ENCODE data around the gene TCERG1L.

The TCERG1L gene

GRCh38 chr10:131271195-131271880, 40.2 kb downstream of the TCERG1L start:
- H3K36me3 ChIP-seq = no peaks in the 10 kb centered on the region
- H3K27me3 ChIP-seq = no peaks in the 10 kb centered on the region
- intact Hi-C loops (cut with DNase I; ENCODE audit: low total_unique reads) = no loop called here
- no peak for DNase-seq
- no peak overlapping the region for H3K4me3 ChIP-seq
- H3K27ac ChIP-seq = no peak overlapping the region
- H3K4me1 ChIP-seq = no peaks in the 10 kb centered on the region
- TF ChIP-seq CTCF (IDR thresholded peaks at IDR 0.05) = no peak
- peaks cover 0 to 9% (median 0%) of the 10 kb centered on the region in 3 donors for H3K9me3 ChIP-seq

GRCh38 chr10:131270461-131271190, 40.9 kb downstream of the TCERG1L start:
- Histone ChIP-seq H3K27ac (no peak overlapping the region), H3K4me3 (no peak overlapping the region), H3K9me3 (peaks cover 0 to 9% (median 0%) of the 10 kb centered on the region in 3 donors), H3K36me3 (no peaks in the 10 kb centered on the region), H3K4me1 (no peaks in the 10 kb centered on the region), H3K27me3 (no peaks in the 10 kb centered on the region)
- TF ChIP-seq CTCF (IDR thresholded peaks at IDR 0.05) = no peak
- no peak for DNase-seq
- intact Hi-C loops (cut with DNase I; ENCODE audit: low total_unique reads) = no loop called here

- intact Hi-C loops (cut with DNase I; ENCODE audit: low total_unique reads) = no loop called here
- Histone ChIP-seq H3K9me3 (peaks cover 0 to 9% (median 0%) of the 10 kb centered on the region in 3 donors), H3K36me3 (no peaks in the 10 kb centered on the region), H3K27me3 (no peaks in the 10 kb centered on the region), H3K27ac (no peak overlapping the region), H3K4me1 (no peaks in the 10 kb centered on the region), H3K4me3 (no peak overlapping the region)
- DNase-seq = peak in 1 of 2 donors; percentile 8
- TF ChIP-seq CTCF (IDR thresholded peaks at IDR 0.05) = no peak
Measured at GRCh38 chr10:131269776-131270460, 41.6 kb downstream of the TCERG1L start.

GRCh38 chr10:131267814-131268095, 43.8 kb downstream of the TCERG1L start:
- no peak for TF ChIP-seq CTCF (IDR thresholded peaks at IDR 0.05)
- Histone ChIP-seq H3K9me3 (peaks cover 0 to 9% (median 0%) of the 10 kb centered on the region in 3 donors), H3K27ac (no peak overlapping the region), H3K36me3 (no peaks in the 10 kb centered on the region), H3K4me3 (no peak overlapping the region), H3K27me3 (no peaks in the 10 kb centered on the region), H3K4me1 (no peaks in the 10 kb centered on the region)
- DNase-seq = peak in 1 of 2 donors; percentile 11
- intact Hi-C loops (cut with DNase I; ENCODE audit: low total_unique reads) = no loop called here

GRCh38 chr10:131266936-131267813, 44.3 kb downstream of the TCERG1L start:
- intact Hi-C loops (cut with DNase I; ENCODE audit: low total_unique reads) = no loop called here
- Histone ChIP-seq H3K4me1 (no peaks in the 10 kb centered on the region), H3K36me3 (no peaks in the 10 kb centered on the region), H3K27me3 (no peaks in the 10 kb centered on the region), H3K9me3 (peaks cover 0 to 9% (median 0%) of the 10 kb centered on the region in 3 donors), H3K27ac (no peak overlapping the region), H3K4me3 (no peak overlapping the region)
- TF ChIP-seq CTCF (IDR thresholded peaks at IDR 0.05) = no peak
- peak in 1 of 2 donors; percentile 9 for DNase-seq
